ENCODE data around the gene TIAM2. TPM values are rescaled to one million over a fixed set of nuclear protein-coding genes. Genes with fewer than 3 reads are reported as not detected.
A peak's percentile ranks its signal among the peaks of the same experiment; 100 is the strongest.

The TIAM2 gene
- total RNA-seq, 1 donor from 2014 or later: 18.1 TPM

DNA sequence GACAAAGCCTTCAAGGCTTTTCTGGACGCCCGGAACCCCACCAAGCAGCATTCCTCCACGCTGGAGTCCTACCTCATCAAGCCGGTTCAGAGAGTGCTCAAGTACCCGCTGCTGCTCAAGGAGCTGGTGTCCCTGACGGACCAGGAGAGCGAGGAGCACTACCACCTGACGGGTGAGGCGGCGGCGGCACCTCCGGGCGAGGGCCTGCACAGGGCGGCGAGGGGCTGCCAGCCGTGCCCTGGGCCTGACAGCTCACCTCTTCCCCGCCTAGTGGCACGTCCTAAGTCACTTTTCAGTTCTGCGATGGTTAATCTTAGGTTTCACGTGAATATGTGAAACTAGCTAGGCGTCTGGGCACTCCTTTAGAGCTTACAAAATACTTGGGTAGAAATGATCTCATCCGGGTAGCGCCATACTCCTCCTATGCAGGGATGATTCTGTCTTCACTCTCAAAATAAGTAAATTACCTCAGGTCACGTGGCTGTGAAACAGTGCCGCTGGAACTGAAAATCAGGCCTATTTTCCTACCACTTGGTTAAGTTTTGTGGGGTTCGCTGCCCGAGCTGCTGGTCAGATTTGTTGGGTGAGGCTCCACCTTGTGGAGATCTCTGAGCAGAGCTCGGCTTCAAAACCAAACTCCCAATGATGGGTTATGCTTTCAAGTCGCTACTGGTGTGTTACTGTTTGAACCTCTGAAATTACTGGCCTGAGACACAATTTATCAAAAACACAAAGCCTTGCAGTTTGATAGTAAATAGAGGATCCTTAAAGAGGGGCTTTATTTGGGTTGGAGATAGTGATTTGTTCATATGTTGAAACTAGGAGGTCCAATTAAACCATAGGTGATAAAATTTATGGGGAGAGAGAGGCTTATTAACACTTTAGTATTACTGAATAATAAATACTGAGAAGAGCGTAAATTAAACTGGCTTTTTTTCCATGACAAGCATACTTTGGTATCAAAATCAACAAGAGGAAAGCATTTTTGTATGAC is 253.2 kb downstream of the TIAM2 start:
- DNase-seq (ENCODE audit: low spot score in 2 of 2, unreplicated experiment in 2 of 2): peak in 1 of 2 experiments; percentile 55
- TF ChIP-seq, protein P1, sequence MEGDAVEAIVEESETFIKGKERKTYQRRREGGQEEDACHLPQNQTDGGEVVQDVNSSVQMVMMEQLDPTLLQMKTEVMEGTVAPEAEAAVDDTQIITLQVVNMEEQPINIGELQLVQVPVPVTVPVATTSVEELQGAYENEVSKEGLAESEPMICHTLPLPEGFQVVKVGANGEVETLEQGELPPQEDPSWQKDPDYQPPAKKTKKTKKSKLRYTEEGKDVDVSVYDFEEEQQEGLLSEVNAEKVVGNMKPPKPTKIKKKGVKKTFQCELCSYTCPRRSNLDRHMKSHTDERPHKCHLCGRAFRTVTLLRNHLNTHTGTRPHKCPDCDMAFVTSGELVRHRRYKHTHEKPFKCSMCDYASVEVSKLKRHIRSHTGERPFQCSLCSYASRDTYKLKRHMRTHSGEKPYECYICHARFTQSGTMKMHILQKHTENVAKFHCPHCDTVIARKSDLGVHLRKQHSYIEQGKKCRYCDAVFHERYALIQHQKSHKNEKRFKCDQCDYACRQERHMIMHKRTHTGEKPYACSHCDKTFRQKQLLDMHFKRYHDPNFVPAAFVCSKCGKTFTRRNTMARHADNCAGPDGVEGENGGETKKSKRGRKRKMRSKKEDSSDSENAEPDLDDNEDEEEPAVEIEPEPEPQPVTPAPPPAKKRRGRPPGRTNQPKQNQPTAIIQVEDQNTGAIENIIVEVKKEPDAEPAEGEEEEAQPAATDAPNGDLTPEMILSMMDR (IDR thresholded peaks at IDR 0.05; ENCODE audit: unreplicated experiment): peak; percentile 44
- peaks cover 2% of the 10 kb centered on the region for H3K36me3 Mint-ChIP-seq
- H3K4me1 Mint-ChIP-seq: peaks cover 29% of the 10 kb centered on the region
- H3K27ac Mint-ChIP-seq: peak overlapping the region; percentile 97
- H3K4me3 Mint-ChIP-seq: peak overlapping the region; percentile 33
- H3K27me3 Mint-ChIP-seq (ENCODE audit: low read depth): no peaks in the 10 kb centered on the region
- no peaks in the 10 kb centered on the region for H3K9me3 Mint-ChIP-seq

DNA sequence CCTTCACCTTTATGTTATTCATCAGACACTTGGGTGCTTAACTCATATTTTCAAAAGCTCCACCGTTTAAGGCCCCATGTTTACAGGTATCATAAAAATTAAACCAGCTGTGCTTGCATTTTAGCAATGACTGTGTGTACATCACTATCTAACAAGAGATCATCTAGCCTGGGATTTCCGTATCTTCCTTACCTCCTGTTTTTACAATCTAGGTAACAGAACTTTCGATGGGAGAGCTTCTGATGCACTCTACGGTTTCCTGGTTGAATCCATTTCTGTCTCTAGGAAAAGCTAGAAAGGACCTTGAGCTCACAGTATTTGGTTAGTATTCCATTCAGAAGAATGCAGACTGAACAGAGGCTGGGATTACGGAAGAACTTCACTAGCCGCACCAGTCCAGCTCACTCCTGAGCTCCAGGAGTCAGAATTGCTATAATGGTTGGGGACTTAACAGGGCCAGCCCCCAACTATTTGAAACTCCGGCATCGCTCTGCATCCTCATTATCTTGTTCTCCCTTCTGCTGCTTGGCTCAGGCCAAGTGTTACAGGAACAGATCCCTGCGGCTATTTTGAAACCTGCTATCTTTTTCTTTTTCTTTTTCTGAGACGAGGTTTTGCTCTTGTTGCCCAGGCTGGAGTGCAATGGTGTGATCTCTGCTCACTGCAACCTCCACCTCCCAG is 255.7 kb downstream of the TIAM2 start:
- Mint-ChIP-seq H3K27ac (no peak overlapping the region), H3K9me3 (no peaks in the 10 kb centered on the region), H3K4me1 (peaks cover 11% of the 10 kb centered on the region), H3K4me3 (no peak overlapping the region), H3K36me3 (peaks cover 8% of the 10 kb centered on the region), H3K27me3 (ENCODE audit: low read depth) (no peaks in the 10 kb centered on the region)
- TF ChIP-seq, protein P1 (IDR thresholded peaks at IDR 0.05; ENCODE audit: unreplicated experiment): no peak
- no peak for DNase-seq (ENCODE audit: low spot score in 2 of 2, unreplicated experiment in 2 of 2)

DNA sequence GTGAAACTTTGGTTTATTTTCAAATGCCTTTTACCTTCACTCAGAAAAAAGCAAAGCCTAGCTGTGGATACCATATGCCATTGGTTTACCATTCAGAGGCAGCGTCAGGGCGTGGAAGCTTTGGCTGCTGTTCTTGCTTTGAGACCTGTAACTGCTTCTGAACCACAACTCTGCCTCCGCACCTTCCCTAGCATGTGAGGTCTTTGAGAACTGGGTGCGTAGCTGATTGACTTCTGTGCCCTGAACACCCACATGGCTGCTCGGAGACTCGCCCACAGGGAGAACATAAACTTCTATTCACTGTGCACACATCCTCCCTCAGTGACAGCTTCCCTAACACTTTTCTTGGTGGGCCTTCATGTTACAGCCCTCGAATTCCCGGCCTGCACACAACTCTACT is 257.5 kb downstream of the TIAM2 start:
- DNase-seq (ENCODE audit: low spot score in 2 of 2, unreplicated experiment in 2 of 2): no peak
- no peaks in the 10 kb centered on the region for H3K9me3 Mint-ChIP-seq
- H3K4me3 Mint-ChIP-seq: no peak overlapping the region
- peaks cover 10% of the 10 kb centered on the region for H3K36me3 Mint-ChIP-seq
- TF ChIP-seq, protein P1 (IDR thresholded peaks at IDR 0.05; ENCODE audit: unreplicated experiment): no peak
- H3K27me3 Mint-ChIP-seq (ENCODE audit: low read depth): no peaks in the 10 kb centered on the region
- no peak overlapping the region for H3K27ac Mint-ChIP-seq
- H3K4me1 Mint-ChIP-seq: peaks cover 6% of the 10 kb centered on the region

DNA sequence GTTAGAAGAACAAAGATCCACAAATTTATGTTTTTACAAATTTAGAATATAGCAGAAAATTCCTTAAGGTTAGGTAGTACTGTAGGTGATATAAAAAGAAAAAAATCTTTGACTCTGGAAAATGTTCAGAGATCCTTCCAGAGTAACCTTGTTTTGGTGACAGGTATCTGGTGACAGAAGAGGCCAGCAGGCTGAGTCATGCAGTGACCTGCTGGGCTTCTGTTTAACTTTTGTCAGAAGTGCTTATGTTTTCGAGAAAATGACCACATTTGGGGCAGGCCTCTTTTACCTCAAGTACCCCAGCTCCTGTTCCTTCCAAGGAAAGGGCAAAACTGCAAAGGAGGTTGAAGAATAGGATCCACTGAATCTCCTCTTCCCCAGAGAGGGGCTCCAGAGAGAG is 258.2 kb downstream of the TIAM2 start:
- no peaks in the 10 kb centered on the region for H3K27me3 Mint-ChIP-seq (ENCODE audit: low read depth)
- H3K9me3 Mint-ChIP-seq: no peaks in the 10 kb centered on the region
- DNase-seq (ENCODE audit: low spot score in 2 of 2, unreplicated experiment in 2 of 2): no peak
- H3K4me3 Mint-ChIP-seq: no peak overlapping the region
- H3K27ac Mint-ChIP-seq: peak overlapping the region; percentile 34
- peaks cover 12% of the 10 kb centered on the region for H3K36me3 Mint-ChIP-seq
- peaks cover under 1% of the 10 kb centered on the region for H3K4me1 Mint-ChIP-seq
- TF ChIP-seq, protein P1 (IDR thresholded peaks at IDR 0.05; ENCODE audit: unreplicated experiment): no peak

DNA sequence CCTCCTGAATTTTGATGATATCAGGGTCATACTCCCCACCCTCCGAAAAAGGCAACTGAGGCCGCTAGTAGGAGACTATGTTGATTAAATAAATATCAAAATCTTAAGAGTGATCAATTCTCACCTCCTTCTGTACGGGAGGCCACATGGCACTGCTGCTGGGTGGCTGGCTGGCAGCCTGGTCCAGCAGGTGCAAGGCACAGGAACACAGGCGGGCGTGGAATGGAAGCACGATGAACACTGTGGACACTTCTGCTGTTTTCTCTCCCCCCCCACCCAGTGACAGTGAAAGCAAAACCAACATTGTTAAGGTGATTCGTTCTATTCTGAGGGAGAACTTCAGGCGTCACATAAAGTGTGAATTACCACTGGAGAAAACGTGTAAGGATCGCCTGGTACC is 259.0 kb downstream of the TIAM2 start:
- no peaks in the 10 kb centered on the region for H3K4me1 Mint-ChIP-seq
- H3K9me3 Mint-ChIP-seq: no peaks in the 10 kb centered on the region
- no peaks in the 10 kb centered on the region for H3K27me3 Mint-ChIP-seq (ENCODE audit: low read depth)
- DNase-seq (ENCODE audit: low spot score in 2 of 2, unreplicated experiment in 2 of 2): no peak
- TF ChIP-seq, protein P1 (IDR thresholded peaks at IDR 0.05; ENCODE audit: unreplicated experiment): no peak
- H3K27ac Mint-ChIP-seq: no peak overlapping the region
- H3K36me3 Mint-ChIP-seq: peaks cover 12% of the 10 kb centered on the region
- H3K4me3 Mint-ChIP-seq: no peak overlapping the region

Measured in mesothelial cell of epicardium (in vitro differentiated cells).